ENCODE results near the gene CCSER1.

DNA sequence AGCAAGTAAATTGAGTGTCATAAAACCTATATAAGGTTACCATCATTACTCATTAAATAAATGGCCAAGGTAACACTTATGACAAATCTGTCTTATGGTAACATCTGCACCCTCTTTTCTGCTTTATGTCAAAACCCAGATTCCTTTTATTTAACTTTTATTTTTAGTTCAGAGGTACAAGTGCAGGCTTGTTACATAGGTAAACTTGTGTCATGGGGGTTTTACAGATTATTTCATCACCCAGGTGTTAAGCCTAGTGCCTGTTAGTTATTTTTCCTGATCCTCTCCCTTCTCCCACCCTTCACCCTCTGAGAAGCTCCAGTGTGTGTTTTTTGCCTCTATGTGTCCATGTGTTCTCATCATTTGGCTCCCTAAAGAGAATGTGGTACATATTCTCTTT, 930.7 kb downstream of the CCSER1 start:
- TF ChIP-seq, protein P1, sequence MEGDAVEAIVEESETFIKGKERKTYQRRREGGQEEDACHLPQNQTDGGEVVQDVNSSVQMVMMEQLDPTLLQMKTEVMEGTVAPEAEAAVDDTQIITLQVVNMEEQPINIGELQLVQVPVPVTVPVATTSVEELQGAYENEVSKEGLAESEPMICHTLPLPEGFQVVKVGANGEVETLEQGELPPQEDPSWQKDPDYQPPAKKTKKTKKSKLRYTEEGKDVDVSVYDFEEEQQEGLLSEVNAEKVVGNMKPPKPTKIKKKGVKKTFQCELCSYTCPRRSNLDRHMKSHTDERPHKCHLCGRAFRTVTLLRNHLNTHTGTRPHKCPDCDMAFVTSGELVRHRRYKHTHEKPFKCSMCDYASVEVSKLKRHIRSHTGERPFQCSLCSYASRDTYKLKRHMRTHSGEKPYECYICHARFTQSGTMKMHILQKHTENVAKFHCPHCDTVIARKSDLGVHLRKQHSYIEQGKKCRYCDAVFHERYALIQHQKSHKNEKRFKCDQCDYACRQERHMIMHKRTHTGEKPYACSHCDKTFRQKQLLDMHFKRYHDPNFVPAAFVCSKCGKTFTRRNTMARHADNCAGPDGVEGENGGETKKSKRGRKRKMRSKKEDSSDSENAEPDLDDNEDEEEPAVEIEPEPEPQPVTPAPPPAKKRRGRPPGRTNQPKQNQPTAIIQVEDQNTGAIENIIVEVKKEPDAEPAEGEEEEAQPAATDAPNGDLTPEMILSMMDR (IDR thresholded peaks at IDR 0.05), result no peak
- no peak for TF ChIP-seq POLR2A (IDR thresholded peaks at IDR 0.05)
